SU-DHL-6 (cell line): Measurements from ENCODE around the gene GALNT6.

ENCODE experiments used
- H2AFZ ChIP-seq: fragments of 200-600 bp; sonication (generic); 2 replicates; pipeline ENCODE4 v1.6.1; 2014; ENCODE audit warnings: low read depth, mild to moderate bottlenecking, moderate library complexity, mixed read lengths, antibody characterized with exemption, low read length; ENCODE audit not compliant: severe bottlenecking
- H3F3A ChIP-seq: fragments of 200-600 bp; shearing (Covaris generic); 2 replicates; pipeline ENCODE4 v1.6.0; 2016; ENCODE audit warnings: antibody characterized with exemption, mild to moderate bottlenecking; ENCODE audit not compliant: insufficient read depth
- H3K27ac ChIP-seq: fragments of 200-600 bp; sonication (generic); 2 replicates; pipeline ENCODE4 v1.5.1; 2016; ENCODE audit warnings: low read depth, mild to moderate bottlenecking, low read length, moderate library complexity, mixed read lengths
- H3K27me3 ChIP-seq: fragments of 200-600 bp; sonication (generic), shearing (Covaris generic); 2 replicates; pipeline ENCODE4 v1.6.0; 2014; ENCODE audit warnings: mild to moderate bottlenecking, low read length
- H3K36me3 ChIP-seq: fragments of 200-600 bp; sonication (generic); 2 replicates; pipeline ENCODE4 v1.6.1; 2014; ENCODE audit warnings: mild to moderate bottlenecking, low read length, mixed read lengths
- H3K4me2 ChIP-seq: fragments of 300-600, 200-600 bp; shearing (Covaris generic), sonication (generic); 2 replicates; pipeline ENCODE4 v1.6.0; 2014; ENCODE audit warnings: low read length, low read depth, mild to moderate bottlenecking; ENCODE audit not compliant: poor library complexity, severe bottlenecking
- H3K4me3 ChIP-seq: fragments of 200-600 bp; sonication (generic); 2 replicates; pipeline ENCODE4 v1.5.1; 2014; ENCODE audit warnings: antibody characterized with exemption, low read length, mild to moderate bottlenecking, mixed read lengths; ENCODE audit not compliant: insufficient read depth, poor library complexity, severe bottlenecking
- H3K79me2 ChIP-seq: fragments of 200-600 bp; sonication (generic); 2 replicates; pipeline ENCODE4 v1.6.1; 2014; ENCODE audit warnings: mild to moderate bottlenecking, low read length, moderate library complexity; ENCODE audit not compliant: insufficient read depth
- H3K9ac ChIP-seq: fragments of 200-600 bp; sonication (generic); 2 replicates; pipeline ENCODE4 v1.7.0; 2014; ENCODE audit warnings: mild to moderate bottlenecking, low read length
- H3K9me2 ChIP-seq: fragments of 200-600 bp; sonication (generic); replicated peaks from 2 replicates; pipeline ENCODE4 v1.6.1; 2014; ENCODE audit warnings: low read length; ENCODE audit not compliant: insufficient read depth
- H3K9me3 ChIP-seq: fragments of 200-600 bp; sonication (generic); 2 replicates; pipeline ENCODE4 v1.6.1; 2014; ENCODE audit warnings: low read length, mixed read lengths; ENCODE audit not compliant: insufficient read depth
- H4K20me1 ChIP-seq: fragments of 200-600 bp; sonication (generic); 2 replicates; pipeline ENCODE4 v1.6.1; 2014; ENCODE audit warnings: low read depth, mild to moderate bottlenecking, antibody characterized with exemption, low read length, moderate library complexity, mixed read lengths
- EZH2phosphoT487 ChIP-seq: fragments of 200-600 bp; sonication (generic), shearing (Covaris generic); conservative IDR thresholded peaks from 2 replicates; pipeline ENCODE4 v1.6.1; 2018; ENCODE audit warnings: mild to moderate bottlenecking, antibody characterized with exemption, low read length, moderate library complexity, mixed read lengths
- TF ChIP-seq, protein P1 (sequence below): fragments of 200-600 bp; sonication (generic); IDR thresholded peaks from one replicate; pipeline ENCODE4 v1.5.1; 2017; ENCODE audit warnings: antibody characterized with exemption, mild to moderate bottlenecking, low read length, moderate library complexity; ENCODE audit not compliant: insufficient read depth, poor library complexity, severe bottlenecking

Gene GALNT6

DNA sequence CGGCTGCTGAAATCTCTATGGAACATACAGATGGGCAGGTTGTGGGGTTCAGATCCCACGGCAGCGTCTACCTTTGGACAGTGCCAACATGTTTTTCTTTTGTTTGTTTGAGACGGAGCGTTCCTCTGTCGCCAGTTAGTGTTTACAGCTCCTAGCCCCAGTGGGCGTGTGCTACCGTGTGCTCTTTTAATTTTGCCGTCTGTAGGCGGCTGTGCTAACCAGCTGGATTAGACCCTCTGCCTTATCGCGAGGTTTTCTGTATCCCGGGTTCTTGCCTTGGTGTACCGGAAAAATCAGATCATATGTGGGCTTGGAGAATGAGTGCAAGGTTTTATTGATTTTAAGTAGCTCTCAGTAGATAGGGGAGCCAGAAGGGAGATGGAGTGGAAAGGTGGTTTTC, 9.8 kb upstream of the GALNT6 start:
- Histone ChIP-seq H4K20me1 (no peaks in the 10 kb centered on the region), H3F3A (no peaks in the 10 kb centered on the region), H2AFZ (no peak overlapping the region), H3K4me2 (no peak overlapping the region), H3K4me3 (no peak overlapping the region), H3K9me3 (no peaks in the 10 kb centered on the region), H3K27ac (no peak overlapping the region), H3K27me3 (no peaks in the 10 kb centered on the region), H3K9ac (no peak overlapping the region), H3K36me3 (no peaks in the 10 kb centered on the region), H3K79me2 (no peaks in the 10 kb centered on the region), H3K9me2 (no peaks in the 10 kb centered on the region)
- TF ChIP-seq EZH2phosphoT487 = no peak

DNA sequence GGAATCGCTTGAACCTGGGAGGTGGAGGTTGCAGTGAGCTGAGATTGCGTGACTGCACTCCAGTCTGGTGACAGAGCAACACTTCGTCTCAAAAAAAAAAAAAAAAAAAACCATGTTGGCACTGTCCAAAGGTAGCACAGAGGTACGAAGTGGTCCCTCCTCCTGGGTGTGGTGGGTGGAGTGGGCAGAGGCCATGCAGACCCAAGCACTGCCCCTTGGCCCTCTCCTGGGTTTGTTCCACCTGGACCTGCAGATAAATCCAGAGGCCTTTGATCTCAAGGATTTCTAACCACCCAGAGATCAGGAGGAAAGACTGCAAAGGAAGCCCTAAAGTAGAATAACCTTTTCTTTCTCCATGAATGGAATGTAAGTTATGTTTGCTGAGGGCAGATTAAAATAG, 8.7 kb upstream of the GALNT6 start:
- no peak overlapping the region for H2AFZ ChIP-seq
- no peaks in the 10 kb centered on the region for H3F3A ChIP-seq
- no peaks in the 10 kb centered on the region for H3K79me2 ChIP-seq
- no peak for TF ChIP-seq EZH2phosphoT487
- TF ChIP-seq, protein P1, sequence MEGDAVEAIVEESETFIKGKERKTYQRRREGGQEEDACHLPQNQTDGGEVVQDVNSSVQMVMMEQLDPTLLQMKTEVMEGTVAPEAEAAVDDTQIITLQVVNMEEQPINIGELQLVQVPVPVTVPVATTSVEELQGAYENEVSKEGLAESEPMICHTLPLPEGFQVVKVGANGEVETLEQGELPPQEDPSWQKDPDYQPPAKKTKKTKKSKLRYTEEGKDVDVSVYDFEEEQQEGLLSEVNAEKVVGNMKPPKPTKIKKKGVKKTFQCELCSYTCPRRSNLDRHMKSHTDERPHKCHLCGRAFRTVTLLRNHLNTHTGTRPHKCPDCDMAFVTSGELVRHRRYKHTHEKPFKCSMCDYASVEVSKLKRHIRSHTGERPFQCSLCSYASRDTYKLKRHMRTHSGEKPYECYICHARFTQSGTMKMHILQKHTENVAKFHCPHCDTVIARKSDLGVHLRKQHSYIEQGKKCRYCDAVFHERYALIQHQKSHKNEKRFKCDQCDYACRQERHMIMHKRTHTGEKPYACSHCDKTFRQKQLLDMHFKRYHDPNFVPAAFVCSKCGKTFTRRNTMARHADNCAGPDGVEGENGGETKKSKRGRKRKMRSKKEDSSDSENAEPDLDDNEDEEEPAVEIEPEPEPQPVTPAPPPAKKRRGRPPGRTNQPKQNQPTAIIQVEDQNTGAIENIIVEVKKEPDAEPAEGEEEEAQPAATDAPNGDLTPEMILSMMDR = no peak
- H3K9ac ChIP-seq = no peak overlapping the region
- no peaks in the 10 kb centered on the region for H3K9me2 ChIP-seq
- H3K4me3 ChIP-seq = no peak overlapping the region
- H3K4me2 ChIP-seq = no peak overlapping the region
- no peaks in the 10 kb centered on the region for H3K9me3 ChIP-seq
- H4K20me1 ChIP-seq = no peaks in the 10 kb centered on the region
- no peaks in the 10 kb centered on the region for H3K36me3 ChIP-seq
- H3K27me3 ChIP-seq = no peaks in the 10 kb centered on the region
- H3K27ac ChIP-seq = no peak overlapping the region

DNA sequence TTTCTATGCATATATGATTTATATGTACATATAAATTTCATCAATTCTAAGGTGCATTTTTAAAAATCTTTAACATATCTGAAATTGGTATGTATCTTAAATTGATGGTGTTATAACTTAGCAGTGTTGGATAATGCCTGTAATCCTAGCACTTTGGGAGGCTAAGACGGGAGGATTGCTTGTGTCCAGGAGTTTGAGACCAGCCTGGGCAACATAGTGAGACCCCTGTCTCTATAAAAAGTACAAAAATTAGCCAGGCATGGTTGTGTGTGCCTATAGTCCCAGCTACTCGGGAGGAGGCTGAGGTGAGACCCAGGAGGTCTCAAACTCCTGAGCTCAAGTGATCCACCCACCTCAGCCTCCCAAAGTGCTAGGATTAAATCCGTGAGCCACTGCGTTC, 6.5 kb upstream of the GALNT6 start:
- Histone ChIP-seq H3K9me3 (no peaks in the 10 kb centered on the region), H3K27me3 (no peaks in the 10 kb centered on the region), H3K4me2 (no peak overlapping the region), H3K36me3 (no peaks in the 10 kb centered on the region), H3F3A (no peaks in the 10 kb centered on the region), H3K9ac (no peak overlapping the region), H3K4me3 (no peak overlapping the region), H3K79me2 (no peaks in the 10 kb centered on the region), H4K20me1 (no peaks in the 10 kb centered on the region), H3K9me2 (no peaks in the 10 kb centered on the region), H2AFZ (no peak overlapping the region), H3K27ac (no peak overlapping the region)
- TF ChIP-seq, protein P1 = no peak
- no peak for TF ChIP-seq EZH2phosphoT487

DNA sequence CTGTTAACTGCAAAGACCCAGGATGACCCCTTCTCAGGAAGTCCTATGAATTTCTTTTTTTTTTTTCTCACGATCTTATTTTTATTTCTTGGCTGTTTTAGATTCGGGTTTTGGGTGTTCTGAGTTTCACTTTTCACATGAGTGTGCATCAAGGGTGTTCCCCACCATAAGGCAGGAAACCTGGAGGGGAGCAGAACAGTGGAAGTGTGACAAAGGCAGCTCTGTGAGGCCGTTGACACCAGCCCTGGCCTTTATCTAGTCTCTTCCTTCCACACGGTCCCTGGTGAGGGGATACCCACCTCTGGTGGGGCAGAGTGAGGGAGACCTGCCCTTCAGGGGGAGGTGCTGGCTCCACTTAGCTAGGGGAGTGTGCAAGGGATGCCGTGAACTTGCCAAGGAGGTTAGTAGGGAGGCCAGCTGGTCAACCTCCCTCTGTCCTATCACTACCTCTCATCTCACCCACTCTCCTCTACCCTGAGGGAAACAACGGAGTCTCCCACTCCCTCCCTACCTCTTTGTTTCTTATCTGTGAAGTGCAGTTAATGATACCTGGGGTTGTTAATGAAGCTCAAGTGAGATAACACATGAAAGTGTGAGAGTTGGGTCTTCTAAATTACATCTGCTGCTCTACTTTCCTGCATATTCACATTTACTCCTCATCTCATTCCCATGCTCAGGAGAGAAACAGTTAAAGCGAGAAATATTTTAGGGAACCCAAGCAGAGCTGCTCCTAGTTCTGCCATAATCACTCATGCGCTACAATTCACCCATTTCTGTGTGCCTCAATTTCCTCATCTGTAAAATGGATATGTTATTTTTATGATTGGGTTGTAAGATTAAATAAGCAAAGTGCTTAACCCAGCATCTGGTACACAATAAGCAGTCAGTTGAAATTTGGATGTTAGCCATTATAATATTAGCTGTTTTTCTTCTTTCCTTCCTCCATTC, 4.4 kb upstream of the GALNT6 start:
- H3K4me2 ChIP-seq = no peak overlapping the region
- no peaks in the 10 kb centered on the region for H3K9me2 ChIP-seq
- no peaks in the 10 kb centered on the region for H3F3A ChIP-seq
- H3K27me3 ChIP-seq = no peaks in the 10 kb centered on the region
- H2AFZ ChIP-seq = no peak overlapping the region
- no peaks in the 10 kb centered on the region for H3K9me3 ChIP-seq
- H4K20me1 ChIP-seq = no peaks in the 10 kb centered on the region
- no peaks in the 10 kb centered on the region for H3K36me3 ChIP-seq
- H3K79me2 ChIP-seq = no peaks in the 10 kb centered on the region
- H3K27ac ChIP-seq = no peak overlapping the region
- TF ChIP-seq EZH2phosphoT487 = no peak
- TF ChIP-seq, protein P1 = no peak
- H3K9ac ChIP-seq = no peak overlapping the region
- no peak overlapping the region for H3K4me3 ChIP-seq
